Endothelial cell (in vitro differentiated cells): ENCODE results near the gene ELF4. TPM values are rescaled to one million over a fixed set of nuclear protein-coding genes. Genes with fewer than 3 reads are reported as not detected.

Experiments
- DNase-seq: peaks from one replicate; pipeline ENCODE4 v3.0.0; 2021; ENCODE audit warnings: low spot score
- H3K27ac Mint-ChIP-seq: one replicate; pipeline ENCODE4 v1.8.0; 2021; ENCODE audit warnings: mixed read lengths, inconsistent platforms; ENCODE audit not compliant: unreplicated experiment
- H3K27me3 Mint-ChIP-seq: one replicate; pipeline ENCODE4 v1.8.0; 2021; ENCODE audit warnings: mild to moderate bottlenecking, moderate library complexity, mixed read lengths, inconsistent platforms; ENCODE audit not compliant: unreplicated experiment
- H3K36me3 Mint-ChIP-seq: one replicate; pipeline ENCODE4 v1.8.0; 2021; ENCODE audit warnings: mild to moderate bottlenecking, low read depth, mixed read lengths, inconsistent platforms; ENCODE audit not compliant: unreplicated experiment
- H3K4me1 Mint-ChIP-seq: one replicate; pipeline ENCODE4 v1.8.0; 2021; ENCODE audit warnings: mild to moderate bottlenecking, mixed read lengths, inconsistent platforms; ENCODE audit not compliant: unreplicated experiment
- H3K4me3 Mint-ChIP-seq: one replicate; pipeline ENCODE4 v1.8.0; 2021; ENCODE audit warnings: mild to moderate bottlenecking, mixed read lengths, inconsistent platforms; ENCODE audit not compliant: unreplicated experiment
- H3K9me3 Mint-ChIP-seq: one replicate; pipeline ENCODE4 v1.8.0; 2021; ENCODE audit warnings: mixed read lengths, inconsistent platforms; ENCODE audit not compliant: unreplicated experiment
- long read RNA-seq: library from polyadenylated mRNA; unstranded; transcript quantifications from one replicate; pipeline ENCODE4 v2.0.0, GENCODE V29; 2020; ENCODE audit not compliant: unreplicated experiment
- total RNA-seq: library from RNA; stranded (reverse); fragmentation: NEBNext Ultra II Directional; extraction: Animal tissue kit (Norgen Biotek cat#: 25700); gene quantifications from one replicate; pipeline ENCODE4 v1.2.1, GENCODE V29; 2021; ENCODE audit not compliant: unreplicated experiment
- TF ChIP-seq, protein P1 (sequence below): fragments of 200-600 bp; sonication (generic); IDR thresholded peaks from one replicate; pipeline ENCODE4 v1.5.0; 2021; ENCODE audit warnings: antibody characterized with exemption; ENCODE audit not compliant: unreplicated experiment

The ELF4 gene
- total RNA-seq: 23.6 TPM
- long read RNA-seq, full-length matches to known transcripts: 1 of 3 reads
- long read RNA-seq, partial matches to known transcripts: 0 of 3 reads
- long read RNA-seq, other reads (novel, unspliced or antisense): 2 of 3 reads

DNA sequence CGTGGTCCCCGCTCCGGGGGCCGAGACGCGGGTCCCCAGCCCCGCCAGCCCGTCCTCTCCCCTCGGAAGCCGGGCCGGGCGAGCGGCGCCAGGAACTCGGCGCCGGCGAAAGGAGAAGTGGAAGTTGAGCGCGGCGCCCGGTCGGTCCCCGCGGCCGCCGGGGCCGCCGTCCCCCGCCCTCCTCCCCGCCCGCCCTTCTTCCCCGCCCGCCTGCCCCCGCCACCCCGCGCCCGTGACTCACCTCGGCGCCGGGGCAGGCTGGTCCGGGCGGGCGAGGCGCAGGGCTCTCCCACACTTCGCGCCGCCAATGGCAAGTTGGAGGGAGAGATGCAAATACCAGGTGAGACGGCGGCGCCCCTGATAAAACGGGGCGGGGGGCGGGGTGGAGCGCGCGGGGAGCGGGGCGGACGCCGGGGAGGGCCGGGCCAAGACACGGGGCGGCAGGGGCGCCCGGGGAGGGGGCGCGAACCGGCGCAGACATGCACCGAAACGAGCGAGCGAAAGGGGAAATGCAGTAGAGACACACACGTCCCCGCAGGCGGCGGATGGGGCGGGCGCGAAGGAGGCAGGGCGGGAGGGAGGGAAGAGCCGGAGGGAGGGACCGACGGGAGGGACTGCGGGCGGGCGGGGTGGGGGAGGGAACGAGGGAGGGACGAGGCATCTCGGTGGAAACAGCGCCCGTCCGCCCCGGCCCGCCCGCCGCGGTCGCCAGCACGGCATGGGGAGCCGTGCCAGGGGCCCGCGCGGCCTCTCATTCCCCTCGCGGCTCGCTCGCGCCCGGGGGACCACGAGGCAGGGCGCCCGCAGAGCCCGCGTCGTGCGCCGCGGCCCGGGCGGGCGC is at the start of gene ELF4:
ELF4 (minus strand) TSS at position 119 of the 841 bp plus-strand sequence. CDS start 29,167 bp downstream, outside the sequence.
- peak within 1 kb of the TSS; percentile 85 for H3K4me3 Mint-ChIP-seq
- TF ChIP-seq, protein P1, sequence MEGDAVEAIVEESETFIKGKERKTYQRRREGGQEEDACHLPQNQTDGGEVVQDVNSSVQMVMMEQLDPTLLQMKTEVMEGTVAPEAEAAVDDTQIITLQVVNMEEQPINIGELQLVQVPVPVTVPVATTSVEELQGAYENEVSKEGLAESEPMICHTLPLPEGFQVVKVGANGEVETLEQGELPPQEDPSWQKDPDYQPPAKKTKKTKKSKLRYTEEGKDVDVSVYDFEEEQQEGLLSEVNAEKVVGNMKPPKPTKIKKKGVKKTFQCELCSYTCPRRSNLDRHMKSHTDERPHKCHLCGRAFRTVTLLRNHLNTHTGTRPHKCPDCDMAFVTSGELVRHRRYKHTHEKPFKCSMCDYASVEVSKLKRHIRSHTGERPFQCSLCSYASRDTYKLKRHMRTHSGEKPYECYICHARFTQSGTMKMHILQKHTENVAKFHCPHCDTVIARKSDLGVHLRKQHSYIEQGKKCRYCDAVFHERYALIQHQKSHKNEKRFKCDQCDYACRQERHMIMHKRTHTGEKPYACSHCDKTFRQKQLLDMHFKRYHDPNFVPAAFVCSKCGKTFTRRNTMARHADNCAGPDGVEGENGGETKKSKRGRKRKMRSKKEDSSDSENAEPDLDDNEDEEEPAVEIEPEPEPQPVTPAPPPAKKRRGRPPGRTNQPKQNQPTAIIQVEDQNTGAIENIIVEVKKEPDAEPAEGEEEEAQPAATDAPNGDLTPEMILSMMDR: no peak
- no peaks in the 10 kb centered on the region for H3K36me3 Mint-ChIP-seq
- no peak for DNase-seq
- H3K27me3 Mint-ChIP-seq: peaks cover 5% of the 10 kb centered on the region
- peaks cover 13% of the 10 kb centered on the region for H3K4me1 Mint-ChIP-seq
- no peaks in the 10 kb centered on the region for H3K9me3 Mint-ChIP-seq
- no peak within 1 kb of the TSS for H3K27ac Mint-ChIP-seq

DNA sequence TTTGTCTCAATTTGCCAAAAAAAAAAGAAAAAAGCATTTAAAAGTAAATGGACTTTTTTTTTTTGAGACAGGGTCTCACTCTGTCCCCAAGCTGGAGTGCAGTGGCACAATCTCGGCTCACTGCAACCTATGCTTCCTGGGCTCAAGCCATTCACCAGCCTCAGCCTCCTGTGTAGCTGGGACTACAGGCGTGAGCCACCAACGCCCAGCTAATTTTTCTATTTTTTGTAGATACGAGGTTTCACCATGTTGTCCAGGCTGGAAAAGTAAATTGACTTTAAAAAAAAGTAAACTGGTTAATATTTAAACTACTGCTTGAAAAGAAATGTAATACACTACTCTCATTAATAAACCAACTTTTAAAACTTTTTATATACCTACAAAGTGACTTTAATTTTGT is 49.5 kb upstream of the ELF4 start:
- no peak for DNase-seq
- H3K9me3 Mint-ChIP-seq: no peaks in the 10 kb centered on the region
- no peaks in the 10 kb centered on the region for H3K4me1 Mint-ChIP-seq
- TF ChIP-seq, protein P1: no peak
- H3K27ac Mint-ChIP-seq: no peak overlapping the region
- no peak overlapping the region for H3K4me3 Mint-ChIP-seq
- no peaks in the 10 kb centered on the region for H3K36me3 Mint-ChIP-seq
- no peaks in the 10 kb centered on the region for H3K27me3 Mint-ChIP-seq

DNA sequence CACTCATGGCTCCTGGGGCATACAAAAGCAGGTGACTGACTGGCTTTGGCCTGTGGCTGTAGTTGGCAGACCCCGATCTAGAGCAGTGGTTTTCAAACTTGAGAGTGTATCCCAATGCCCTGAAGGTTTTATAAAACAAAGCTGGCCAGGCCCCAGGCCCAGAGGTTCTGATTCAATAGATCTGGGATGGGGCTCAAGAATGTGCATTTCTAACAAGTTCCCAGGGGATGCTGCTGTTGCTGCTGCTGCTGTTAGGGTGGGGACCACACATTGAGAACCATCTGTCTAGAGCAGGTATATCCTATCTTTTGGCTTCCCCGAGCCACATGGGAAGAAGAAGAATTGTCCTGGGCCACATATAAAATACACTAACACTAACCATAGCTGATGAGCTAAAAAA is 48.0 kb upstream of the ELF4 start:
- H3K36me3 Mint-ChIP-seq: no peaks in the 10 kb centered on the region

DNA sequence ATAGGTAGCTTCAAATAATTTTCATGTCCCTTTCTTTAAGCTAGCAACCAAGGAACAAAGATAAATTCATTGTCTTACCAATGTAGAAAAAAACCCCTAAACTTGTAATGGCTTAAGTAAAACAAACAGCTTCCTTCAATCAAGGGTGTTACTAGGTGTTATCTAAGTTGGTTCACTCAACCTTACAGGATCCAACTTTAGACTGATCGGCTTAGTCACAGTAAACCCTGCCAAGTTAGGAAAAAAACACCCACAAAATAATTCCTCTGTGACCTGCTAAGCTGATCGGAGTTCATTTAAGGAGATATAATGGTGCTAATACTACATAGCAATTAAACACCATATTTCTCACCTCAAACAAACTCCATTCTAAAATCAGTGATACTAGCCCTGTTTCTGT is 45.3 kb upstream of the ELF4 start:
- no peaks in the 10 kb centered on the region for H3K36me3 Mint-ChIP-seq
- DNase-seq: no peak
- no peaks in the 10 kb centered on the region for H3K4me1 Mint-ChIP-seq
- no peak overlapping the region for H3K4me3 Mint-ChIP-seq
- H3K27ac Mint-ChIP-seq: no peak overlapping the region
- no peaks in the 10 kb centered on the region for H3K9me3 Mint-ChIP-seq
- H3K27me3 Mint-ChIP-seq: no peaks in the 10 kb centered on the region
- TF ChIP-seq, protein P1: no peak

More for the DNA sequence above, 48.0 kb upstream of the ELF4 start:
- Mint-ChIP-seq H3K27ac (no peak overlapping the region), H3K27me3 (no peaks in the 10 kb centered on the region), H3K9me3 (no peaks in the 10 kb centered on the region), H3K4me3 (no peak overlapping the region), H3K4me1 (no peaks in the 10 kb centered on the region)
- TF ChIP-seq, protein P1: no peak
- DNase-seq: no peak

DNA sequence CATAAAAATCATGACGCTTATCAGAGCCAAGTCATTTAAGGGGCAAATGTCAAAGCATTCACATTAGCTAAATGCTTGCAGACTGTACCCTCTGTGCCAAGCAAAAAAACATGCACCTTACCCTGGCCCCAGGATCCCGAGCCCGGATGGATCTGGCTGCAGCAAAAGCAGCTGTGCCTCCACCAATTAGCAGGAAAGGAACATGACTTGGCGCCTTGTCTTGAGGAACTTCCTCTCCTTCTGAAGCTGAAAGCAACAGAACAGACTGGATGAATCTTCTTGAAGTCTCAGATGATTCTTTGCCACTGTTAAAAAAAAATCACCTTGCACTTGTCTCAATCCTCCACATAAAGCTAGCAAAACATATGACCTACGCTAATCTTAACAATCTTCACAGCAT is 37.3 kb upstream of the ELF4 start:
- no peak overlapping the region for H3K27ac Mint-ChIP-seq
- peaks cover 23% of the 10 kb centered on the region for H3K36me3 Mint-ChIP-seq
- DNase-seq: no peak
- H3K27me3 Mint-ChIP-seq: no peaks in the 10 kb centered on the region
- TF ChIP-seq, protein P1: no peak
- H3K4me3 Mint-ChIP-seq: no peak overlapping the region
- no peaks in the 10 kb centered on the region for H3K4me1 Mint-ChIP-seq
- H3K9me3 Mint-ChIP-seq: no peaks in the 10 kb centered on the region
